ENCODE results near the gene RPL19.

Gene RPL19

DNA sequence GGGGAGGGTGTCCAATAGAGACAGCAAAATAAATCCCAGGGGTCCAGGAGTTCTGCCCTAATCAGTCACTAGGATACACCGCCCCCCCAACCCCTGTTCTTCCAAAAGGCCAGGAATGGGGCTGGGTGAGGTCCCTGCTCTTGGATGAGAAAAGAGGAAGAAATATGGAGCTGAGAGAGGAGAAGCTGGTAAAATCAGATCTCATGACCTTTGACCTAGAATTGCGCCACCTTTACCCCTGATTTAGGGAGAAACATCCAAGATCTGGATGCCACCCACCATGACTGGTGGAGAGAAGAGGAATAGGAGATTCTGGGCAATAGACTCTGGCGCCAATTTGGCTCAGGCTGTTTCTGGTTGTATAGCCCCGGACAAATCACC is 1.9 kb upstream of the RPL19 start:
- no peak for DNase-seq

DNA sequence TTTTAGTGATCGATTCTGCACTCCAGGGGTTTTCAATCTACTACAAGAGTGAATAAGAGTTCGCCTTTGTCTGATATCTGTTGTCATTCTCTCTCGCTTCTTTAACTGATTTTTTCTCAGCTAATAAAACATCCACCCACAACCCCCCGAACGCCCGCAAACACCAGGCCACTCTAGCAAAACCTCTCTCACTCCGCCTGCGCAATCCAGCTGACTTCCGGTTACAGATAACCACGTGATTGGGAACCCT is 338 bp upstream of the RPL19 start:
- peak; percentile 78 for DNase-seq

DNA sequence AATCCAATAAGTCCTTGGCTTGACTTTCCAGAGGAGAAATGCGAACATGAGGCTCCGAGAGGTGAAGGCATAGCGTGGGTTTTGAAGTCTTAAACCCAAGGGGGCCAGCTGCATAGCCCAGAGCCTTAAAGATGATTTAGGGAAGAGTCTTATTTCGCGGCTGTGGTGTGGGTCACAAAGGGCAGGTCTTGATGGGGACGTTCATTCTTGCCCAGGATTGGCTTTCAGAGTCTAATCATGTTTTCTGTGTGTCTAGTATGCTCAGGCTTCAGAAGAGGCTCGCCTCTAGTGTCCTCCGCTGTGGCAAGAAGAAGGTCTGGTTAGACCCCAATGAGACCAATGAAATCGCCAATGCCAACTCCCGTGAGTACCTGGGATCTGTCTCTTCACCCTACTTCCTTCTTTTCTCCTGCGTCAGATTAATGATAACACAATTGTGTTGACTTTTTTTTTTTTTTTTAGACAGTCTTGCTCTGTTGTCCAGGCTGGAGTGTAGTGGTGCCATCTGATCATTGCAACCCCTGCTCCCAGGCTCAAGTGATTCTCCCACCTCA is 951 bp downstream of the RPL19 start:
- DNase-seq: no peak

DNA sequence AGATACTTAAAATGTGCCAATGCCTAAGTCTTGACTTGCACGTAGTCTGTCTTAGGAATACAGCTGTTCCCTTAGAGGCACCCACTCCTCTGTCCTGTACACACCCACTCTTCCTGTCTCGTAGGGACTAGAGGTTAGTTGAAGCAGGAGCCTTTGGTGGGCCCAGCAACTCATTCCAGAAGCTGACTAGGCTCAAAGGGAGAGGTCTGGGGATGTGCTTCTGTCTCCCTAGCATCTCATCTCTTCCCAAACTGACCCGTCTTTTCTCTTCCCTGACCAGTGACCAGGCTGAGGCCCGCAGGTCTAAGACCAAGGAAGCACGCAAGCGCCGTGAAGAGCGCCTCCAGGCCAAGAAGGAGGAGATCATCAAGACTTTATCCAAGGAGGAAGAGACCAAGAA is 4.2 kb downstream of the RPL19 start:
- no peak for DNase-seq

DNA sequence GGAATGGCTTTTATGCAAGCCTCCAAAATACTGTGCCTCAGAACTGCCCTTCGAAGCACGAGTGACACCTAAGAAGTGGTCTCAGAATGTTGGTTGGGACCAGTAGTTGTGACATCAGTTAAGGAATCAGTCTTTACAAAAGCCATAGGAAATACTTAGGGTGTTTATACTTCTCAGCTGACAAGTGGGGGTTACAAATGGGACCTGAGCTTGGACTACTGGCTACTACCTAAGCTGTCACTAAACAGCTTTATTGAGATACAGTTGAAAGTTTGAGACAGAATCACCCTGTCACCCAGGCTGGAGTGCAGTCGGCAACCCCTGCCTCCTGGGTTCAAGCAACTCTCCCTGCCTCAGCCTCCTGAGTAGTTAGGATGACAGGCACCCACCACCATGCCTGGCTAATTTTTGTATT is 5.0 kb downstream of the RPL19 start:
- DNase-seq: no peak

DNA sequence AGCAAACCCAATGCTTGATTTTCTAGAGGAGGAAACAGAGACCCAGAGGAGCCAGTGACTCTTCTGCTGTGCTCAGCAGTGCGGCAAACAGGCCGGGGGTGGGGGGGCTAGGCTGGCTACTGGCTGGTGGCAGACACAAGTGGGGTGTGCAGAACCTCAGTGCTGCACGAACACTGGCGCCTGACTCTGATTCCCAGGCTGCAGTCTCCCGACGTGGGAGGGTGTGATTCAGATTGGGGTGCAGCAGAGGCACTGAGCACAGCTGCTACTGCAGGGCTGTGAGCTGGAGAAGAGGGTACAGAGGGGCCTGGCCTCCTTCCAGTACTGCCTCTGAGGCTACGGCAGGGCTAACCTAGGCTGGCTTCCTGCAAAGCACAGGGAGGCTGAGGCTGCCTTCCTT is 8.1 kb downstream of the RPL19 start:
- no peak for DNase-seq

DNA sequence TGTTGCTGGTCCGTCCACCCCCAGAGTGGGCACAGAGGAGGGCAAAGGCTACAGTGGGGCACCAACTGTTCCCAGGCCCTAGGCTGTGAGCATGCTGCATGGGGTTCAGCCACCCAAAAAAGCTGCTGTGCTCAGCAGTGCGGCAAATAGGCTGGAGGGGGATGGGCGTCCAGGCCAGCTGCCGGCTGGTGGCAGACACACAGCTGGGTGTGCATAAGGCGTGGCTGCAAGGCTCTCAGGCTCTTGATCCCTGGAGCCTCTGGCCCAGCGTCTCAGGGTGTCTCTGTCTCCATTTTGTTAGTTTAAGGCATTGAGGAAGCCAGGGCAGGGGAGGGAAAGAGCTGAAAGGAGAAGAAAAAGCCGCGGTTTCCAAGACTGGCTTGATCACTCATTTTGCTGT is 8.8 kb downstream of the RPL19 start:
- DNase-seq: no peak

DNA sequence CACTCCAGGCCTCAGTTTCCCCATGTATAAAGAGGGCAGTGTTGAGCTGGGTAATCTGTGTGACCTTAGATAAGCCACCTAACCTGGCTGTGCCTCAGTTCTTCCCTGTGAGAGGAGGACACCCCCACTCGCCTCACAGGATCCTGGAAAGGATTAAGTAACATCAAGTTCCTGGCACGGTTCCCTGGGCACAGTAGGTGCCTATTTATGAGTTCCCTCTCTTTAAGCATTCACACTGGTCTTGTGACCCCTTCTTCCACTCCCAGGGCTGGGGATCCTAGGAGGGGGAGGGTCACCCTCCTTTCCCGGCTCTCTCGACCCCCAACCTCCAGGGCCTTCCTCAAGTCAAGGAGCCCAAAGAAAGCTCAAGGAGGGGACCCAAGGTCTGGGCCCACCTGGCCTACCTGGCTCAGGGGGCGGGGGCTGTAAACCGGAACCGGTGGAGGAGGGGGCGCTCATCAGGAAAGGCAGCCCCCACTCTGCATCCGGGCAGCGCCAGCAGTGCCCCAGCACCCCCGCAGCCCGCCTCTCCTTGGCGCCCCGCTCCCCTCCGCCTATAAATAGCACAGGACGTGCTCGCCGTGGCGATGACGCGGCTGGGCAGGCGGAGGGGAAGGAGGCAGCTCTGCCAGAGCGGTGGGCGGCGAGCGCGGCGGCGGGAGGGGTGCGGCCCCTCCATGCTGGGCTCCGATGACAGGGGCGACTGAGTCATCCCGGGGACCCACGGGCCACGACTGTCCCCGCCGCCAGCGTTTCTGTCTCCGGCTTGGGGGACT is 9.4 kb downstream of the RPL19 start:
- DNase-seq: no peak

DNA sequence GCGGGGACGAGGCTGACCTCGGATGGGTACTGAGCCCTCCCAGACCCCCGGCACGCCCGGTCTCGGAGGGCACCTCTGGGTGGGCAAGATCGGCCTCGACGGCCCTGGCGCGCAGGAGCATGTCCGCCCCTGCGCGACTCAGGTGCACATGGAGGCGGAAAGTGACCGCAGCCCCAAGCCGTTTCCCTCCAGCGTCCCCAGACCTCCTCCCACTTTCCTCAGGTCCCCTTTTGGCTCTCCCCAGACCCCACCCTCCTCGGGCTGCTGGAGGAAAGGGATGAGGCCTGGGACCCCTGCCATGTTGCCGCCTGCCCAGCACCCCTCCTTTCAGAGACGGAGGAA is 10.0 kb downstream of the RPL19 start:
- no peak for DNase-seq

DNA sequence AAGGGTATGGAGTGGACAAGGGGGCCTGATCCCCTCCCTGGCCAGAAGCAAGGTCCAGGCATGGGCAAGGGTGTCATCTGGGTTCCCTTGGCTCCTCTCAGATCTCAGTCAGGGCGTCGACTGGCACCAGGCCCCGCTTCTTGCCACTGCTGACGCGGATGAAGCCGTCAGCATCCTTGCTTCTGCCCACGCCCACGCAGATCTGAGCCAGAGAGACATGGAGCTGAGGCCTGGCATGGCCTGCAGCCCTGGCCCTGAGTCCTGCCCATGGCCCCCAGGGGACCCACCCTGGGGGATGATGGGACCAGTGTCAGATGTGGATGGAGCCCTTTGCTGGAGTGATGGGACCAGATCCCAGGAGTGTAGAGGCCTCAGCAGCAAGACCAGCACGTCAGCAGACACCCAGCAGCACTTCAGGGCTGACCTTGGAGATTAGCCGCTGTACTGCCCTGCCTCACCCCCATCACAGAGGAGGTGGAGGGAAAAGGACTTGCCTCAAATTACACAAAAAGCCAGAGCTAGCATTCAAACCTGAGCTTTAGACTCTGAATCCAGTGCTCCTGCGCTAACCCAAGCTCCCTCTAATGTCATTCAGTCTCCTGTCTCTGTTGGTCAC is 12.2 kb downstream of the RPL19 start:
- no peak for DNase-seq

DNA sequence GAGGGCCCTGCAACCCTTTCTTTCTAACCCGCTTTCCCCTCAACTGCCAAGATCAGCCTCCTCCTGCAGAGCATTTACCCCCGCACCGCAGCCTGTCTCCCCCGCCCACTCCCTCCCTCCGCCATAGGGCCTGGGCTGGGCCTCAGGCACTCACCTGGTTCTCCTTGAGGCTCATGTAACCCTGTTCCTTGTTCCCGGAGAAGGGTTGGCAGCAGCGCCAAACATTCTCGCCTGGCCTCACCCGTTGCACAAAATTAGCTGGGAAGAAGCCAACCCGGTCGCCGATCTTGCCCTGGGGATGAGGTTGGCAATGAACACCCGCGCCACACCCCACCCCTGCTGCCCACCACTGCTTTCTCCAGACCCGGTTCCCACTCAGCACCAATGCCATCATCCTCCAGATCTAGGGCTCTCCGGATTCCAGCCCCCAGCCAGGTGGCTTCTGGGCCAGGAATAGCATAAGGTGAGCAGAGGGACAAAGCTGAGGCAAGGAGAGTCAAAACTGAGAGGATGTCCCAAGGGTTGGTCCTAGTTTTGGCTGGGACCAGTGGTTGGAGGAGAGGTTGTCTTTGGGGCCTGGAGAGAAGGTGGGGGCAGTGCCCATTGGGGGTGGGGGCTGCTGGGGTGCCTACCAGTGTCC is 12.9 kb downstream of the RPL19 start:
- DNase-seq: peak; percentile 39

DNA sequence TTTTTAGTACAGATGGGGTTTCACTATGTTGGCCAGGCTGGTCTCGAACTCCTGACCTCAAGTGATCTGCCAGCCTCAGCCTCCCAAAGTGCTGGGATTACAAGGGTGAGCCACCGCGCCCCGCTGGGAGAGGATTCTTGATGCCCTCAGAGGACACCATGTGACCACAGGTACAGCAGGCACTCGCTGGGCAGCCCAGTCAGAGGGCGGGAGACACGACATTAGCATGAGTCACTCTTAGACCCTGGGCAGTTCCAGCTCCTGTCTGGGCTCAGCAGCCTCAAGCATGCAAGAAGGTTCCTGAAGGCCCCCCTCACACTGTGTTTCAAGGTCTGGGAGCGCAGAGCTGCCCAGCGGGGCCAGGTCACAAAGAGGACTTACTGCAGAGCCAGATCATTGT is 13.8 kb downstream of the RPL19 start:
- no peak for DNase-seq

DNA sequence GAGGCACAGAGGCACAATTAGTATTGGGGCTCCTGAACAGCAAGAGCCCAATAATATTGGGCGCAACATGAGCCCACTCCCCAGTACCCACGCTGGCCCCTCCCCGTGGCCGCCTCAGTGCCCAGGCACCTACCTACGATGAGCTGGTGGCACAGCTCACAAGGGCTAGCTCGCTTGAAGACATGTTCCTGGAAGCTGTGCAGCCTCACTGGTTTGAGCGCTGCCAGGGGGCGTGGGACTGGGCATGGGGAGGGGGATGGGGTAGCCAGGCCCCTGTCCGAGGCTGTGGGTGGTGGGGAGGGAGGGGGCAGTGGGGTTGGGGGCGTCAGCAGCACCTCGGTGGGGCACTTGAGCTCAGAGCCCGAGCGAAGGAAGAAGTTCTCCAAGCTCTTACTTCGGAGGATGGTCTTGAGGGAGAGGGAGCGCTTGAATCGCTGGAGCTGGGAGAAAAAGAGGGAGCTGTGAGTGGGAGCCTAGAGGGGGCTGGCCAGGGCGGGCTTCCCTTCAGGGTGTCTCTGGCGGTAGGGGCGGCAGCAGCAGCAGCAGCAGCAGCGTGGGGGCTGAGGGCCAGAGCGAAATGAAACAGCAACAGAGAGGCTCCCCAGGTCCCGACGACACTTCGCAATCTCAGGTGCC is 17.8 kb downstream of the RPL19 start:
- DNase-seq: no peak

DNA sequence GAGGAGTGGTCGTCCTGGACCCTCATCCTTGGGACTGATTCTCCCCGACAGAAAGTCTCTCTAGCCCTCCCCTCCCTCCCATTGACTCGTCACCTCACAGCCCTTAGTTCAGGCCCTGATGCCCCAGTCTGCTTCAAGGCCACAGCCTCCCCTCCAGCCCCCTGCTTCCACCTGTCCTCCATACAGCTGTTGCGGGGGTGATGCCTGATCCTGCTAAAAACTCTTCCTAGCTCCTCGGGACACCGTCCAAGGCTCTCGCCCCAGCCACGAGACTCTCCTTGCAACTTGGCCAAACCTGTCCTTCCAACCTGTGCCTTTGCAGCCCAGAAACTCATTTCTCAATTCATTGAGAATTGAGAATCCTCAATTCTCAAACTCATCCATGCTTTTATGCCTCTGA is 18.8 kb downstream of the RPL19 start:
- no peak for DNase-seq

DNA sequence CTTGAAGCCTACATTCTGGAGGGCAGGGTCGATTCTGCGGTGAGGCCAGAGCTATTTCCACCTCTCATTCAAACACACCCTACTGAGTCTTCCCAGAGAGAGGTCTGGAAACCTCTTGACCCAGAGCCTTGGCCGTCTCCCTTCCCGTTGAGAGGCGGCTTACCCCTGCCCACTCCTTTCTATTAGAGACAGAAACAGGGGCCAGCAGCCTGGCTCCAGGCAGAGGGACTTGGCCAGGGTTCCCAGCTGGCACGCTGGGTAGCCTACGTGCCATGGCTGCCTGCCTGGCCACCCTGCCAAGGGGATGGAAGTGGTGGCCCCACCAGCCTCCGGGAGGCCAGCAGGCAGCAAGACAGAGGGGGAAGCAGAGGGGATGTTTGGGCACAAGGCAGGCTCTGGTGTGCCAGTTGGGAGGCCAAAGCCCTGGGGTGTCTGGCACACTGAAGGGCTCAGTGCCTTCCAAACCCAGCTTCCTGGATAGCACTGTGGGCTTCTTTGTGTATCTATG is 19.6 kb downstream of the RPL19 start:
- no peak for DNase-seq

DNA sequence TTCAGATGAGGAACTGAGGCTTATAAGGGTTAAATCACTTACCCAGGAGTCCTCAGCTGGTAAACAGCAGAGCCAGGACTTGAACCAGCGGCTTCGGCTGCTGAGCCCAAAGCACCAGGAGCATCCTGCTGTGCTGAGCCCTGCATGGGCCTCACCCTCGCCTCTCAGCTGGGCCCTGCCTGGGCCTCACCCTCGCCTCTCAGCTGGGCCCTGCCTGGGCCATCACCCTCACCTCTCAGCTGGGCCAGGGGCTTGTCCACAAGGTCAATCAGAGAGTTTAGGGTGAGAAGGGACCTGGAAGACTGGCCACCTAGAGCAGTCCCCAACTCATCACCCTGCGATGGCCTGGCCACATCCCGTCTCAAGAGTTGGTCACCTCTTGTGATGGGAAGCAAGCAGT is 21.5 kb downstream of the RPL19 start:
- no peak for DNase-seq

DNA sequence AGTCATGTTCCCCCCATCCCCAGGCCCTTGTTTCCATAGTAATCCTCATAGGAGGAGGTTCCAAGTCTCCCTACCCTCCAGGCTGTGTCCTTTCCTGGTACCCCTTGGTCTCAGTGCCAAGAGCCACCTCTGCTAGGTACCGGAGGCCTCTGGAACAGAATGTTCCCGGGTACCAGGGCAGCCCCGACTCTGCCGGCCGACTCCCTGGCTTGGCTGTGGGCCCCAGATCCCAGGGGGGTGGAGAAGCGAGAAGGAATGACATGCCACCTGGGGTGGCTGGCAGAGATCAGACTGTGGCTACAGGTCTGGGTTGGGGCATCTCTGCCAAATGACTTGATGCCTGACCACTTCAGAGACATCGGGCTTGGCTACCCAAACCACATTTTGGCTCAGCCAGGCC is 22.1 kb downstream of the RPL19 start:
- DNase-seq: no peak

DNA sequence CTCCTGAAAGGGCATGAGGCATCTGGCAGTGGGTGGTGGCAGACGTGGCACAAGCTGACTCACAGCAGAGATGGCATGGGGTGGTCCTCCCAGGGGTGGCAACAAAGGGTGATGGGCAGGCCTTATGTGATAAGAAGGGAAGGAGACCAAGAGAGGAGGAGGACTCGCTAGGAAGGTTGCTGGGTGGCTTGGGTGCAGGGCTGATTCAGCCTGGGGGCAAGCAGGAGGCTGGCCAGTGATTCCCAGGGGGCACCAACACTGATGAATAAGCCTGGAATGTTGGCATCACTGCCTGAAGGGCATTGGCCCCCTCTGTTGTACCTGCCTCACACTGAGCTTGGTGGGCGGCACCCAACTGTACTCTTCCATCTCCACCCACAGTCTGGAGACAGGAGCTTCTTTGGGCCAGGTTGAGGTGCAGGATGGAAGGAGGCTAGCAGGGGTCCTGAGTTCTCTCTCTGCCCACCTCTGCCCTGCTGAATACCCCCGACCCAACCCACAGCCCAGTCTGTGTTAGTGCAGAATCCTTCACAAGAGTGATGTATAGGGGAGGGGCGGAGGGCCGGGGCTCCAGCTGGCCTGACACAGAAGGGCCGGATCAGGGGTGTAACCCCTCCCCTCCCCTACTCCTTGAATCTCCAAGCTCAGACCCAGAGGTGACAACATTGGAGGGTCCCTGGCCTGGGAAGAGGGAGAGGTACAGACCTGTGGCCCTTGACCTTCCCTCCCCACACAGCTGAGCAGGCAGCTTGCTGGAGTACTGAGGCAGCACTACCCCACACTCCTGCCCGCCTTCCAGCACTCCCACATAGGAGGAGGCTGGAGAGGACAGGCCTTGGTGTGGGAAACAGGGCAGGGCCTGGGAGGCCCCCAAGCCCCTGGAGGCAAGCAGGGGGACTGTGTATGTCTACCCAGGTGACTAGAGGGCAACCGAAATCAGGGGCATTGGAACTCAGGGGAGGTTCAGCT is 23.1 kb downstream of the RPL19 start:
- no peak for DNase-seq

DNA sequence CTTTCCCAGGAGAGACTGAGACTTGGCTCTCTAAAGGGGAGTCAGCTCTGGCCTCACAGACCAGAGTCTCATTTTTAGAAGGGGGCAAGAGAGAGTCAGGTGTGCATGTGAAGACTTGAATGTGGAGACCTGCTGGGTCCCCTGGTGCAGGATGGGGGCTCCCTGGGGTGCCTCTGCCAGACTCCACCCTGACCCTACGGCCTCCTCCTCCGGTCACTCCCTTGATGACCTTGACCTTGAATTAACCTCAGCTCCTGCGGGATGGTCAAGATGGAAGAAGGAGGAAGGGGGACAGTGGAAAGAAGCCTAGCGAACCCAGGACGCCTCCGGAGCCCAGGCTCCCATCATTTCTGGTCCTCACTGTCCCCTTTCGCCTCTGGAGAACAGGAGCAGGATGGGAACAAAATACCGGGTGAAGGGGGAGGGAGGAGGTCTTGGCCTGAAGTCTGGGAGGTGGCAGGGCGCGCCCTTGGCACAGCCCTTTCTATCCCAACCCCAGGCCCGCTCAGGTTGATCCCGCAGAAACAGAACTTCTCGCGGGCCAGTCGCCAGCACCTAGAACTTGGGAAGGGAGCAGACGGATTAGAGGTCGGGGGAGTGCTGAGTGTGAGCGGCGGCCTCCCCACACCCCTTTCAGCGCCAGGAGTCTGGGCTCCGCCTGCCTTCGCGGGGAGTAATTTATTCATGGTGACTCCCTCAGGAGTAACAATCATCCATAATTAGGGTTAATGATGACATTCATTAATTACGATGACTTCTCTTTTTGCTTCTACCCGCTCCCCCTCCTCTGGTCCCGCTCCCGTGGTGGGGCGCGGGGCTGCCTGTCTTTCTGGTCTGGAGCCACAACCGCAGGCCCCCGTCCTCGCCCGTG is 24.1 kb downstream of the RPL19 start:
- no peak for DNase-seq

DNA sequence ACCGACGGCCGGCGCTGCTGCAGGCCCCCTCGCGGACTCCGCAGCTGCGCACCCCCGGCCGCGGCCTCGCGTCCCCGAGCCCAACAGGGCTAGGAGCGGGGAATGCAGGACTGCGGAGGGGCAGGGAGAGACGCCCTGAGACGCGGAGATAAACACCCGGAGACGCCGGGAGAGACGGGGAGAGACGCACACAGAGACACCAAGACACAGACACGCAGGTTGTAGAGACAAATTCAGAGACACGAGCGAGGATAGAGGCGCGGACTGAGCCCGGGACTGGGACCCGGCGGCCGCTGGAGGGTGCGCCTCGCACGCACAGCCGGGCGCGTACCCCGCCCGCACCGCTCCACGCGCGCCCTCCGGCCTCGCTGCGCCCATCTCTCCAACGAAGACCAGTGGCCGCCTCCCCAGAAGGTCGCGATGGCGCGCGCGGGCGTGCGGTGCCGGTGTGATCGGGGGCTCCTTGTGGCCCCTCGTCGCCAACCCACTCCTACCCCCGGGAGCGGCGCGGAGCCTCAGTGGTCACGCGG is 24.8 kb downstream of the RPL19 start:
- no peak for DNase-seq

DNA sequence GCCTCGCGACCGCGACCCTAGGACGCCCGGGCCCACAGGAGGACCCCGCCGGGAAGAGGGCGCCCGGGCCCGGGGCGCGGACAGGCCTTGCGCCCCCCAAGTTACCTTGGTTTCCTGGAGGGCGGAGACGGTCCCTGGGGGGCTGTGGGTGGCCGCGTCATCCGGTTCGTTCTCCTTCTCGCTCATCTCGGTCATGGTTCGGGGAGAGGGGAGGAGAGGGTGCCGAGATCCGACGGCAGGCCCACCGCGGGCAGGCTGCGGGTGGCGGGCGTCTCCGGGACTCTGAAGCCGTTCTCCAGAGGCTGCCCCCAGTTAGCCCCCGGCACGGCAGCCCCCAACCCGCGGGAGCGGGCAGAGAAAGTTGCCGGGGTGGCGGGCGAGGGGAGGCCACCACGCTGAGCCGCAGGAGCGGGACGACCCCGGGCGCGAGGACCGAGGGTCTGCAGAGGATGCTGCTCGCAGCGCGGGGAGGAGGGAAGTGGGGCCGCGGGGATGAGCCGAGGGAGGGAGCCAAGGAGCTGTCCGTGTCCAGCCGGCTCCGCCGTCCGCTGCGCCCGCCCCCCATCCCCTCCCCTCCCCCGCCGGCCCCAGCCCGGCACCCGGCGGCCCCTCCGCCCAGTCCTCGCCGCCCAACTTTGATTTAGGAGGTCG is 25.4 kb downstream of the RPL19 start, which contains the start of gene STAC2:
STAC2 (minus strand) TSS at position 638 of the 651 bp plus-strand sequence; CDS start at position 195, 443 bp downstream.
- no peak for DNase-seq

All from NCI-H2107 (cell line).